Endothelial cell of umbilical vein (primary cell): ENCODE measurements around the gene MYBPC1. TPM values are rescaled to one million over a fixed set of nuclear protein-coding genes. Genes with fewer than 3 reads are reported as not detected.
"Not testable (repeated sequence)": the region's sequence is repeated elsewhere in the genome, so short reads cannot be mapped to it uniquely, and the experiment has no call there.

Experiments used
- BruUV-seq: library from RNA; stranded (reverse); fragments of 400-500 nt; replicated peaks from 2 replicates; lab custom pipeline; 2021; lab: Mats Ljungman, UMichigan
- CTCF ChIA-PET: fragments of 300-600, 350-600 bp; sonication (Branson Sonifier 250); formaldehyde crosslinking; loops from one replicate; lab custom pipeline; 2021; ENCODE audit warnings: antibody characterized with exemption, inconsistent platforms; lab: Charles Lee
- POLR2A ChIA-PET: fragments of 300-600, 350-600 bp; sonication (Branson Sonifier 250); formaldehyde crosslinking; loops from one replicate; lab custom pipeline; 2021; ENCODE audit warnings: antibody characterized with exemption, inconsistent platforms; lab: Charles Lee
- DNase-seq: peaks from one replicate; pipeline ENCODE4 v3.0.0-alpha.2; 2011; ENCODE audit warnings: low read depth, low spot score
- FAIRE-seq: peaks from 2 replicates; lab custom pipeline; 2011; peaks lifted over from hg19 to GRCh38; lab: Jason Lieb, UNC
- H2AFZ ChIP-seq: 2 replicates; pipeline ENCODE4 v1.6.0; 2012; ENCODE audit warnings: low read depth, low read length, control low read depth, inconsistent platforms
- H3K27ac ChIP-seq: 2 replicates; pipeline ENCODE4 v1.5.1; 2011; ENCODE audit warnings: low read depth, mild to moderate bottlenecking, control low read depth, low read length, moderate library complexity; ENCODE audit not compliant: insufficient read depth
- H3K27me3 ChIP-seq, 2 experiments: 2 replicates each; pipeline versions ENCODE4 v1.6.0 to v1.6.1; 2011; ENCODE audit warnings: low read length in 2 of 2, mixed read lengths in 1 of 2; ENCODE audit not compliant: control insufficient read depth in 2 of 2, insufficient read depth in 2 of 2
- H3K36me3 ChIP-seq, 2 experiments: 2 replicates in 1 of 2; 3 replicates in 1 of 2; pipeline ENCODE4 v1.5.1; 2011; ENCODE audit warnings: low read length in 2 of 2, mild to moderate bottlenecking in 1 of 2, moderate library complexity in 1 of 2; ENCODE audit not compliant: control insufficient read depth in 2 of 2, insufficient read depth in 2 of 2; ENCODE audit errors: extremely low read depth in 1 of 2
- H3K4me1 ChIP-seq: 3 replicates; pipeline ENCODE4 v1.5.1; 2011; ENCODE audit warnings: mild to moderate bottlenecking, low read length; ENCODE audit not compliant: control insufficient read depth, insufficient read depth; ENCODE audit errors: extremely low read depth
- H3K4me2 ChIP-seq: 2 replicates; pipeline ENCODE4 v1.6.1; 2011; ENCODE audit warnings: low read length, control low read depth, mixed read lengths; ENCODE audit not compliant: insufficient read depth
- H3K4me3 ChIP-seq, 3 experiments: fragments of 200-600 bp in 1 of 3; sonication (generic), shearing (Covaris generic) in 1 of 3; replicated peaks in 1 of 3; 2 replicates each; pipeline ENCODE4 v1.5.1; 2011 to 2016; ENCODE audit warnings: control low read depth in 3 of 3, low read length in 3 of 3, mild to moderate bottlenecking in 2 of 3, inconsistent platforms in 1 of 3, low read depth in 1 of 3, moderate library complexity in 1 of 3; ENCODE audit not compliant: insufficient read depth in 1 of 3
- H3K79me2 ChIP-seq: 2 replicates; pipeline ENCODE4 v1.6.0; 2012; ENCODE audit warnings: low read length, inconsistent platforms; ENCODE audit not compliant: control insufficient read depth, insufficient read depth
- H3K9ac ChIP-seq: replicated peaks from 2 replicates; pipeline ENCODE3; 2011; ENCODE audit warnings: low read length, control low read depth; ENCODE audit not compliant: insufficient read depth; ENCODE audit errors: extremely low read depth
- H3K9me1 ChIP-seq: replicated peaks from 3 replicates; pipeline ENCODE4 v1.6.0; 2011; ENCODE audit warnings: mild to moderate bottlenecking, low read length; ENCODE audit not compliant: control insufficient read depth, insufficient read depth; ENCODE audit errors: extremely low read depth
- H3K9me3 ChIP-seq: replicated peaks from 2 replicates; pipeline ENCODE4 v1.5.1; 2012; ENCODE audit warnings: low read length, inconsistent platforms; ENCODE audit not compliant: control insufficient read depth, insufficient read depth
- H4K20me1 ChIP-seq: replicated peaks from 2 replicates; pipeline ENCODE3; 2011; ENCODE audit warnings: mild to moderate bottlenecking, low read length; ENCODE audit not compliant: control insufficient read depth, insufficient read depth; ENCODE audit errors: extremely low read depth
- EZH2 ChIP-seq: IDR thresholded peaks from 2 replicates; pipeline ENCODE4 v1.6.1; 2012; ENCODE audit warnings: borderline replicate concordance, low read depth, mild to moderate bottlenecking, moderate library complexity, low read length, inconsistent platforms; ENCODE audit not compliant: severe bottlenecking
- GATA2 ChIP-seq: IDR thresholded peaks from 2 replicates; pipeline ENCODE4 v1.7.0; 2011; ENCODE audit warnings: low read depth, mild to moderate bottlenecking, moderate library complexity, mixed read lengths, low read length; ENCODE audit not compliant: insufficient read length, insufficient read depth
- JUN ChIP-seq: IDR thresholded peaks from 2 replicates; pipeline ENCODE4 v1.6.1; 2011; ENCODE audit warnings: borderline replicate concordance, low read depth; ENCODE audit not compliant: insufficient read length, insufficient read depth
- dilution Hi-C: fragments of 300-500 bp; cut with MboI; formaldehyde crosslinking; loops from one replicate; pipeline ENCODE4 v1.15.0; 2019; ENCODE audit warnings: low sequenced_read_pairs; ENCODE audit not compliant: extremely low pct_ligation_motif_present
- intact Hi-C: fragments of 100-400 bp; cut with micrococcal nuclease; formaldehyde crosslinking; loops from one replicate; pipeline ENCODE4 v1.10.0; 2022
- polyA plus RNA-seq, 4 experiments: library from polyadenylated mRNA; depleted of rRNA in 3 of 4; stranded (reverse) in 3 of 4; unstranded in 1 of 4; fragments of >200 nt; gene quantifications; 2 replicates each; pipeline versions ENCODE4 v1.2.1 to v1.2.3, GENCODE V29; 2011 to 2012; ENCODE audit warnings: missing spikeins in 1 of 4
- total RNA-seq: library from RNA; stranded (reverse); gene quantifications from 2 replicates; pipeline ENCODE4 v1.2.3, GENCODE V29; 2021

The MYBPC1 gene
- total and polyA plus RNA-seq, 2 donors (not counting 3 experiments of a cell fraction or from before 2014, with no cell fraction given), result not detected

DNA sequence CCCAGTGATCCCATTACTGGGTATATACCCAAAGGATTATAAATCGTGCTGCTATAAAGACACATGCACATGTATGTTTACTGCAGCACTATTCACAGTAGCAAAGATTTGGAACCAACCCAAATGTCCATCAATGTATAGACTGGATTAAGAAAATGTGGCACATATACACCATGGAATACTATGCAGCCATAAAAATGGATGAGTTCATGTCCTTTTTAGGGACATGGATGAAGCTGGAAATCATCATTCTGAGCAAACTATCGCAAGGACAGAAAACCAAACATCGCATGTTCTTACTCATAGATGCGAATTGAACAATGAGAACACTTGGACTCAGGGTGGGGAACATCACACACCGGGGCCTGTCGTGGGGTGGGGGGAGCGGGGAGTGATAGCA, 36.0 kb upstream of the MYBPC1 start:
- CTCF ChIA-PET, H3K27ac ChIP-seq, H4K20me1 ChIP-seq, DNase-seq, H3K9me3 ChIP-seq, POLR2A ChIA-PET, H3K4me2 ChIP-seq, H2AFZ ChIP-seq, H3K36me3 ChIP-seq, H3K4me3 ChIP-seq, H3K27me3 ChIP-seq, FAIRE-seq, H3K4me1 ChIP-seq, H3K9ac ChIP-seq, H3K79me2 ChIP-seq, H3K9me1 ChIP-seq, BruUV-seq, dilution Hi-C loops, intact Hi-C loops: not testable (repeated sequence)

DNA sequence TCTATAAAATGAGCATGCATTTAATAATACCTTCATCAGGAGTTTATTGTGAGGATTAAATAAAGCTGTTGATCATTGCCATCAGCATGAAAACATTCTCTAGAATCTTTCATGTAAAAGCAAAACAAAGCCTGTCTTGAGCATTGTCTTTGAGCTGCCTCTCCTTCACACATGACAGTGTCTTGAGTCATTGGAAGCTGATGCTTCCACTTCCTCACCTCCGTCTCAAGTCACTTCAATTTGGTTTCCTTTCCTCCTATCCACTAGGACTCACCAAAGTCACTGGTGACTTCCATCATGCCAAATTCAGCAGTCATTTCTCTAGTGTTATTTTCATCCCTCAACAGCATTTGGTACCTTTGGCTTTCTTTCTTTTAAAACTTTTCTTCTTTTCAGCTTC, 31.6 kb upstream of the MYBPC1 start:
- dilution Hi-C loops (no loop called here), intact Hi-C loops (no loop called here)
- Histone ChIP-seq H3K4me3 (no peak overlapping the region), H3K4me2 (no peak overlapping the region), H3K9ac (no peak overlapping the region), H3K4me1 (no peaks in the 10 kb centered on the region), H3K27ac (no peak overlapping the region), H3K79me2 (no peaks in the 10 kb centered on the region), H3K9me3 (no peaks in the 10 kb centered on the region), H4K20me1 (no peaks in the 10 kb centered on the region), H3K9me1 (no peaks in the 10 kb centered on the region), H3K27me3 (peaks cover 0 to 2% of the 10 kb centered on the region in 2 experiments), H2AFZ (no peak overlapping the region), H3K36me3 (no peaks in the 10 kb centered on the region)
- DNase-seq (no peak), FAIRE-seq (no peak)
- ChIA-PET POLR2A (no interaction called here), CTCF (no interaction called here)
- TF ChIP-seq EZH2, result no peak
- TF ChIP-seq GATA2, result no peak
- TF ChIP-seq JUN, result no peak
- BruUV-seq, result no TSS peak
